NCI-H187 (cell line): ENCODE results near the gene FAAH.
A peak's percentile ranks its signal among the peaks of the same experiment; 100 is the strongest.

Experiments used
- DNase-seq, 2 experiments: peaks; one replicate each; lab custom pipeline; 2025; lab: John Stamatoyannopoulos, UW

The FAAH gene

GRCh38 chr1:46401154-46401913 is 7.2 kb downstream of the FAAH start:
- DNase-seq = no peak

DNA sequence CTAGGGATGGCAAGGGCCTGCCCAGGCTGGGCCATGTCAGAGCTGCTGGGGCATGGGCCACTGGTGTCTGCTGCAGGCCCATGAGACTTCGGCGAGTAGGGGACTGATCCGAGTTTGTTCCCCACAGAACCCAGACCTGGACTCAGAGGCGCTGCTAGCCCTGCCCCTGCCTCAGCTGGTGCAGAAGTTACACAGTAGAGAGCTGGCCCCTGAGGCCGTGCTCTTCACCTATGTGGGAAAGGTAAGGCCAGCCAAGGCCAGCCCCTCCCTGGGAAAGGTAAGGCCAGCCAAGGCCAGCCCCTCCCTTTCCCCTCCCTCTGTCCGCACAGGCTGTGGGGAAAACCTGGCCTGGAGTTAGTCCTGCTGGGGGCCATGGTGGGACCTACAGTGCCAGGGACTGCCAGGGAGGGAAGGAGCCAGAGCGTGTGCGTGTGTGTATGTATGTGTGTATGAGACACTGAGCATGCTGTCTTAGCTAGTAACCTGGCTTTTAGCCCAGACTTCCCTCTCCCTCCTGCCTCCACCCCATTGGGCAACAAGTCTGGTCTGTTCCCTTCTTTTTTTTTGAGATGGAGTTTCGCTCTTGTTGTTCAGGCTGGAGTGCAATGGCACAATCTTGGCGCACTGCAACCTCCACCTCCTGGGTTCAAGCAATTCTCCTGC is 8.0 kb downstream of the FAAH start:
- peak; percentile 13 to 44 for DNase-seq

DNA sequence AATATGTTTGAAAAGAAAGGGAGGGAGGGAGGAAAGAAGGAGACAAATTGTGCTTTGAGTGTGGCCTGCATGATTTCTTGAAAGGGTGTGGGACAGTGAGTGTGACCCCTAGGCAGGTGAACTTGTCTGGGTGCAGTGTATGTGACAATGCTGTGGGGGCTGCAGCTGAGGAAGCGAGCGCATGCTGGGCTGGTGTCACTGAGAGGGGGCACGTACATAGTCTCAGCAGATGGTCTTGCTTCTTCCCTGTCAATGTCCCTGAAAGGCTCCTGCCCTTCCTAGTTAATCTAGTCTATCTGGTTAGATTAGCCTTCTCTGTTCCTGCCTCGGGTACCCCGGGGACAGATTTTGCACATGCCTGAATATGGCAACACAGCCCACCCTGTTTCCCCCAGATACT is 9.8 kb downstream of the FAAH start:
- DNase-seq = no peak

DNA sequence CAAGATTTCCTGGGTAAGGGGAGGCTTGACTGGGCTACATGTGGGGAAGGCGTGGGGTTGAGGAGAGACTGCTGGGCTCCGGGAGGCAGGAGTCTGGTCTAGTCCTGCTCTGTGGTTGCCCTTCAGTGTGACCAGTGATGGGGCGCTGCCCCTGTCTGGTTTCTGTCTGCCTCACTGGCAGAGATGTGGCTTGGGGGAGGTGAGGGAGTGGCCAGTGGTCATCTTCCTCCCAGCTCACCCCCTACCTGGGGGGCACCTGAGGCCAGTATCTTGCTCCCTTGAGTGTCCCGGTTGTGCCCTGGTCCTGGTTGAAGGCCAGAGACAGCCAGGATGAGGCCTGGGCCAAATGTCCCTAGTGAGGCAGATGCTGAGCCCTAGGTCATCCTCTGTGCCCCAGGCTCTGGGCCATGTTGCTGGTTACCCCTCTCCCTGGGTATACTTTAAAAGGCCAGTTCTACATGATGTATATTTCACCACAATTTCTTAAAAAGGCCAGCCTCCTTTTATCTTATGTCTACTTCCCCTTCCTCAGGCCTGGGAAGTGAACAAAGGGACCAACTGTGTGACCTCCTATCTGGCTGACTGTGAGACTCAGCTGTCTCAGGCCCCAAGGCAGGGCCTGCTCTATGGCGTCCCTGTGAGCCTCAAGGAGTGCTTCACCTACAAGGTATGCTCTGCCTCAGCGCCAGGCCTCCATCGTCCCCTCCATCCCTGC is 10.5 kb downstream of the FAAH start:
- no peak for DNase-seq

GRCh38 chr1:46405197-46405555 is 11.1 kb downstream of the FAAH start:
- no peak for DNase-seq

DNA sequence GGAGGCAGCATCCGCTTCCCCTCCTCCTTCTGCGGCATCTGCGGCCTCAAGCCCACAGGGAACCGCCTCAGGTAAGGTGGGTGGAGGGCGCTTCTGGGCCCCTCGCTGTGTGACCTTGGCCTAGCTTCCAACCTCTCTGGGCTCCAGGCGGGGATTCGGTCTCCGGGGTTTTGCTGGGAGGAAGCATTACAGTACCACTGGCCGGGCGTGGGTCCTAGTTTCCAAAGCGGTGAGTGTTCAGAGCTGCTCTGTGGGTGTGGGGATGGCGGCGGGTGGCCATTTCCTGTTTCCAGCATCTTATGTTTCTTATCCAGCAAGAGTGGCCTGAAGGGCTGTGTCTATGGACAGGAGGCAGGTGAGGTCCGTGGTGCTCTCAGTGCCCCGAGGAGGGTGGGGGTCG is 11.6 kb downstream of the FAAH start:
- DNase-seq = no peak

DNA sequence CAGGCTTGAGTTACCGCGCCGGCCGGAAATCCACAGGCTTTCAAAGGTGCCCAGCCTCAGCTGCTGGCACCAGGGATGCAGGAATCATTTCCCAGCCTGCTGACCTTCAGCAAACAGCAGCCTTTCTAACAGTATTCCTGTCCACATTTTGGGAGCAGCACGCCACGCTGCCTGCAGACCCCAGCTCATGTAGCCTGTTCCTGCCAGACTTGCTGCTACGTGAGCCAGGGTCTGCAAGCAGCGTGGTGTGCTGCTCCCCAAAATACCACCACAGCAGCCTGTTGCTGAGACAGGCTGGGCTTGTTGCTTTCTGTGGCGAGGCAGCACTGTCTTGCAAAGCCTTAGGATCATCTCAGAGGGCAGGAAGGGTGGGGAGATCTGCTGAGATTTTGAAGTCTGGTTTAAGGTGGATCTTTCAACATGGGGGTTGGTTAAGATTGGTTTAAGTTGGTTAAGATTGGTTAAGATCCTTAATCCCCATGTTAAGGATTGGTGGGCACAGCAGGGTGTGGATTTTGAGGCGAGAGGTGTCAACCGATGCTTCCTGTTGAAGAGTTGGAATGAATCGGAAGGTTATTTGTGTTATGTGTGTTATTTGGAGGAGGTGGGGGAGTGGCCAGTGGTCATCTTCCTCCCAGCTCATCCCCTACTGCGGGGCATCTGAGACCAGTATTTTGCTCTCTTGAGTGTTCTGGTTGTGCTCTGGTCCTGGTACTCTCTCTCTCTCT is 12.9 kb downstream of the FAAH start:
- no peak for DNase-seq

- DNase-seq = no peak
Observed at GRCh38 chr1:46407636-46408035, 13.5 kb downstream of the FAAH start.

GRCh38 chr1:46408356-46409062 is 14.4 kb downstream of the FAAH start:
- DNase-seq = no peak

DNA sequence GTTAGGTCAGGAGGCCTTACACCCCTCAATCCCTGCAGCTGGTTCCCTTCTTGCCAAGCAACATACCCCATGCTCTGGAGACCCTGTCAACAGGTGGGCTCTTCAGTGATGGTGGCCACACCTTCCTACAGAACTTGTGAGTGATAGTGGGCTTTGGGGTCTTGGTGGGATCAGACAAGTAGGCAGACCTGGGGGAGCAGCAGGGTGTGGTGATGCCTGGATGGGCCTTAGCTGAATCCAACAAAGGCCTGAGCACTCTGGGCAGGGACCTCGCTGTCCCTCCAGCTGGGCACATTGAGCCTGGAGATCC is 14.9 kb downstream of the FAAH start:
- no peak for DNase-seq

DNA sequence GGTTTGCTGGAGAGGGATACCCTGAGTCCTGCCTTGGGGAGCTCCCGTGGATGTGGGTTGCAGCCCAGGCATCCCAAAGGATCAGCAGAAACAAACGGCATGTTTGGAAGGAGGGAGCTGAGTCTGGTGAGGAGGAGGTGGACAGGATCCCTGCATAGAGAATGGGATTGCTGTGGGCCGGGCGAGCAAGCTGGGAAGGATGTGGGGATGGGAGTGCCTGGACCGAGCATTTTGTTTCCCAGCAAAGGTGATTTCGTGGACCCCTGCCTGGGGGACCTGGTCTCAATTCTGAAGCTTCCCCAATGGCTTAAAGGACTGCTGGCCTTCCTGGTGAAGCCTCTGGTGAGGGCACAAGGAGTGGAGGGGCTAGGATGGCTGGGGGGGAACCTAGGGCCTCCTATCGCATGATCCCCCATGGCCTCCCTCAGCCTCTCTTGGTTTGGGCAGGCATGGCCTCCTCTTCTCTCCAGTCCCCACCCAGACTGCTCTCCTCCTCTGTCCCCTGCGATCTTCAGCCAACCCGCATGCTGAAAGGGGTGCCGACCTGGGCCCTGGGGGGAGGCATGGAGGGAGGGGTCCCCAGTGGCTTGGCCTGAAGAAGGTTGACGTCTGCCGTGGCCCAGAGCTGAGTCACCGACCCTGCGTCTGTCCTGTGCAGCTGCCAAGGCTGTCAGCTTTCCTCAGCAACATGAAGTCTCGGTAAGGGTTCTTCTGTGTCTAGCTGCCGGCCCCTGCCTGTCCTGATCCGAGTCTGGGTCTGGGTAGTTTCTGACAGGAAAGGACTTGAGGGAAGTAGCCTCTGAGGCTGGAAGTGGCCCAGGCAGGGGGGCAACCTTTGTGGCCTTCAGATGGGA is 16.3 kb downstream of the FAAH start:
- DNase-seq = no peak

DNA sequence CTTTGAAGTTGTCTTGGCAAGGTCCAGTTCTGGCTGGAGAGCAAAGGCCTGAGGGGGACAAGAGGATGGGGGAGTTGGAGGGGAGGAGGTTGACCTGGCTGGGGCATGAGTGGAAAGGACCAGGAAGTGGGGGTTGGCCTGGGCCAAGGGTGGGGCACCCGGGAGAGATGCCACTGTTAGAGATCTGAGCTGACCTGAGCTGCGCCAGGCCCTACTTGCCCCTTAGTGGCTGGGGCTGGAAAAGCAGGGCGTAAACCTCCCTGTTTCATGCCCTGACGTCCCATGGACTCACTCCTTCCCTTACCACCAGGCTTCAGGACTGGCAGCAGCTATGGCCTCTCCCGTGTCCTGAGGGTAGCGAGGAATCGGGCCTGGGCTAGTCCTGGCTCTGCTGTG is 16.9 kb downstream of the FAAH start:
- DNase-seq = no peak

DNA sequence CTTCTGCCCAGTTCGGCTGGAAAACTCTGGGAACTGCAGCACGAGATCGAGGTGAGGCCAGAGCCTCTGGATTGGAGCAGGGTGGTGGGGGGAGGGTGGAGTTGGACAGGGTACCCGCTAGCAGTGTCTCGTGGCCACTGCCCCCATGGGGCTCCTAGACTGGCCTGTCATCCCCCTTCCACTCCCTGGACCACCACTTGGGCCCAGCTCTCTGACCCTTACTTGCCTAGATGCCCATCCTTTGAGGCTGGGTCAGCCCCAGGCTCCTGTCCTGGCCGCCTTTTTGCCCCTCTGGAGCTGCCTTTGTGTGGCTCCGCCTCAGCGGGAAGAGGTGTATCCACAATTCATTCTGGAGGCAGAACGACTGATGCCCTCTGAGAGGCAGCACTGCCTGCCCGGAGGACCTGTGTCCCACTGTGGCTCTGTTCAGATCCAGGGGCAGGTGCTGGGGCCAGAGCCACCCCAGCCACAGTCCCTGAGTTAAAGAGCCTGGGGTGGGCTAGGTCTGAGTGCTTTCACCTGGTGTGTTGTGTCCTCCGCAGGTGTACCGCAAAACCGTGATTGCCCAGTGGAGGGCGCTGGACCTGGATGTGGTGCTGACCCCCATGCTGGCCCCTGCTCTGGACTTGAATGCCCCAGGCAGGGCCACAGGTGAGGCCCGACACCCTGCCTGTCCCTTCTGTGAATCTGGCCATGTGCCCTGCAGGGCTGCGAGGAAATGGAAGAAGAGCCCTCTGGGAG is 17.7 kb downstream of the FAAH start:
- DNase-seq = no peak

GRCh38 chr1:46412893-46413595 is 18.9 kb downstream of the FAAH start:
- DNase-seq = no peak

- no peak for DNase-seq
Observed at GRCh38 chr1:46413596-46413985, 19.5 kb downstream of the FAAH start.

DNA sequence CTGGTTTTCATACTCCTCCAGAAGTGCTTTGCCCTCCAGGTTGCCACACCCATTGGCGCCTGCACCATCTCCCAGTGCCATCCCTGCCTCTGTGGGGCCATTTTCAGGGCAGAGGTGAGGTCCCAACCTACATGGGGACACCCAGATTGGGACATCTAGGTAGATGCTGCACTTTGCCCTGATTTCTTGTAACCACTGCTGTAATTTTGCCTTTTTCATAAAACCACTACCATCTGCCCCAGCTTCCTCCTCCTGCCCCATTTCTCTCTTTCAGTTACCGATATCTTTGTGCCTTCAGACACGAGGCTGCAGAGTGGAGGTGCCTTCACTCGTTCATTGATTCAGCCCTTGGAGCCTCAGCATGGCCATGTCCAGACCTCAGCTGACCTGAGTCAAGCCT is 21.4 kb downstream of the FAAH start:
- no peak for DNase-seq

- no peak for DNase-seq
Observed at GRCh38 chr1:46418976-46419375, 24.9 kb downstream of the FAAH start.

- DNase-seq = no peak
Observed at GRCh38 chr1:46420533-46420915, 26.4 kb downstream of the FAAH start.

DNA sequence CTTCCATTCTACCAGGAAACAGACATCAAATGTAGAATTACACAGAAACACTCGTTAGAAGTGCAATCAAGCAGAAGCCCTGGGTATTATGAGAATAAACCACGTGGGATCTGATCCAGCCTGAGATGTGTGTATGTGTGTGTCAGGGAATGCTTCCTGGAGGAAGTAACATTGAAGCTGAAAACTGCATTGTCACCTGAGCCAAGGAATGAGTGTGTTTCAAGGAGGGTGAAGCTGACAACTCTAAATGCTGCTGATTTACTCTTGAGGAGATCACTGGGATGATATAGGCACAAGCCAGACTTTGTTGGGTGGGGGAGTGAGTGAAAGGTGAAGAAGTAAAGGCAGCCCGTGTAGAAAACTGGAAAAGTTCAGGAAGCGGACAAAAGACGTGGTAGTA is 27.6 kb downstream of the FAAH start:
- DNase-seq = no peak
